Measurements from ENCODE around the gene DGCR2.

DNA sequence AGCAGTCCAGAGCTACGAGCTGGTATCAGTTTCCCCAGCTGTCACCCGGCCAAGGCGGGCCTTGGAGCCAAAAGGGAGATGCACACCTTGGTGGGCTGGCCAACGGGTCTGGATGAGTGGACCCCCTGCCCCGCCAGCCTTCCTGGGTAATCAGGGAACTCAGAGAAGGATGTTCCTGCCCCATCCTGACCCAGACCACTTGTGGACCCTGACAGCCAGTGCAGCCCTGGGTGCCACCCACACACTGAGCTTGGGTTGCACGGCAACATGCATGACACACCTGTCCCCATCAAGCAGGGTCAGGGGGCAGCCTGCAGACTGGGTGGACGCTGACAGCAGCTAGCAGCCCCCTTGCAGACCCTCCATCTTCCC is 47.7 kb upstream of the DGCR2 start:
- TF ChIP-seq POLR2A (IDR thresholded peaks at IDR 0.05), result no peak
- TF ChIP-seq, protein P1, sequence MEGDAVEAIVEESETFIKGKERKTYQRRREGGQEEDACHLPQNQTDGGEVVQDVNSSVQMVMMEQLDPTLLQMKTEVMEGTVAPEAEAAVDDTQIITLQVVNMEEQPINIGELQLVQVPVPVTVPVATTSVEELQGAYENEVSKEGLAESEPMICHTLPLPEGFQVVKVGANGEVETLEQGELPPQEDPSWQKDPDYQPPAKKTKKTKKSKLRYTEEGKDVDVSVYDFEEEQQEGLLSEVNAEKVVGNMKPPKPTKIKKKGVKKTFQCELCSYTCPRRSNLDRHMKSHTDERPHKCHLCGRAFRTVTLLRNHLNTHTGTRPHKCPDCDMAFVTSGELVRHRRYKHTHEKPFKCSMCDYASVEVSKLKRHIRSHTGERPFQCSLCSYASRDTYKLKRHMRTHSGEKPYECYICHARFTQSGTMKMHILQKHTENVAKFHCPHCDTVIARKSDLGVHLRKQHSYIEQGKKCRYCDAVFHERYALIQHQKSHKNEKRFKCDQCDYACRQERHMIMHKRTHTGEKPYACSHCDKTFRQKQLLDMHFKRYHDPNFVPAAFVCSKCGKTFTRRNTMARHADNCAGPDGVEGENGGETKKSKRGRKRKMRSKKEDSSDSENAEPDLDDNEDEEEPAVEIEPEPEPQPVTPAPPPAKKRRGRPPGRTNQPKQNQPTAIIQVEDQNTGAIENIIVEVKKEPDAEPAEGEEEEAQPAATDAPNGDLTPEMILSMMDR (IDR thresholded peaks at IDR 0.05), result no peak
